Measurements from ENCODE around the gene SMG6. TPM values are rescaled to one million over a fixed set of nuclear protein-coding genes. Genes with fewer than 3 reads are reported as not detected.

Gene SMG6
- total RNA-seq, 1 experiment from 2014 or later = 33.8 TPM

GRCh38 chr17:2347805-2348685 lies 44.5 kb upstream of the SMG6 start:
- H3K27ac Mint-ChIP-seq (ENCODE audit: unreplicated experiment) = peak overlapping the region; percentile 90
- H3K27me3 Mint-ChIP-seq (ENCODE audit: insufficient read depth, unreplicated experiment) = no peaks in the 10 kb centered on the region
- peaks cover 21% of the 10 kb centered on the region for H3K4me1 Mint-ChIP-seq (ENCODE audit: low read depth, unreplicated experiment)
- TF ChIP-seq, protein P1, sequence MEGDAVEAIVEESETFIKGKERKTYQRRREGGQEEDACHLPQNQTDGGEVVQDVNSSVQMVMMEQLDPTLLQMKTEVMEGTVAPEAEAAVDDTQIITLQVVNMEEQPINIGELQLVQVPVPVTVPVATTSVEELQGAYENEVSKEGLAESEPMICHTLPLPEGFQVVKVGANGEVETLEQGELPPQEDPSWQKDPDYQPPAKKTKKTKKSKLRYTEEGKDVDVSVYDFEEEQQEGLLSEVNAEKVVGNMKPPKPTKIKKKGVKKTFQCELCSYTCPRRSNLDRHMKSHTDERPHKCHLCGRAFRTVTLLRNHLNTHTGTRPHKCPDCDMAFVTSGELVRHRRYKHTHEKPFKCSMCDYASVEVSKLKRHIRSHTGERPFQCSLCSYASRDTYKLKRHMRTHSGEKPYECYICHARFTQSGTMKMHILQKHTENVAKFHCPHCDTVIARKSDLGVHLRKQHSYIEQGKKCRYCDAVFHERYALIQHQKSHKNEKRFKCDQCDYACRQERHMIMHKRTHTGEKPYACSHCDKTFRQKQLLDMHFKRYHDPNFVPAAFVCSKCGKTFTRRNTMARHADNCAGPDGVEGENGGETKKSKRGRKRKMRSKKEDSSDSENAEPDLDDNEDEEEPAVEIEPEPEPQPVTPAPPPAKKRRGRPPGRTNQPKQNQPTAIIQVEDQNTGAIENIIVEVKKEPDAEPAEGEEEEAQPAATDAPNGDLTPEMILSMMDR (IDR thresholded peaks at IDR 0.05; ENCODE audit: insufficient read depth in 1 of 2, low read depth in 1 of 2, low read length in 1 of 2, severe bottlenecking in 1 of 2, unreplicated experiment in 1 of 2) = no peak
- no peaks in the 10 kb centered on the region for H3K9me3 Mint-ChIP-seq (ENCODE audit: unreplicated experiment)
- TSS peak; percentile 42 for BruUV-seq (replicated peaks)
- Histone ChIP-seq H3K4me1 (peaks cover 32% of the 10 kb centered on the region), H3K4me3 (ENCODE audit: low read depth, low read length) (no peak overlapping the region), H3K27me3 (replicated peaks; ENCODE audit: control insufficient read depth, insufficient read depth, low read length) (no peaks in the 10 kb centered on the region), H3K36me3 (ENCODE audit: control insufficient read depth, insufficient read depth, low read length) (peaks cover under 1% of the 10 kb centered on the region), H3K9me3 (no peaks in the 10 kb centered on the region)
- peaks cover 26% of the 10 kb centered on the region for H3K36me3 Mint-ChIP-seq (ENCODE audit: insufficient read depth, unreplicated experiment)
- peak; percentile 96 to 97 for DNase-seq
- ChIA-PET POLR2A (interaction anchor here (0.6 to 1.5 kb wide), 8 partner anchors 10 to 229 kb away, joined by 3 to 29 read pairs (median 5); partner anchors contain the start of genes METTL16, SGSM2, SMG6 and SRR), CTCF (interaction anchor here (0.6 to 1.5 kb wide), 7 partner anchors 11 to 68 kb away, joined by 3 to 20 read pairs (median 4); partner anchors contain the start of genes SGSM2, SMG6, SRR and TSR1)
- H3K4me3 Mint-ChIP-seq (ENCODE audit: unreplicated experiment) = peak overlapping the region; percentile 59
- intact Hi-C loops (cut with micrococcal nuclease; ENCODE audit: unreplicated experiment) = loop anchor here (1.0 kb wide), 1 partner anchor 10 kb away; no protein-coding TSS in a partner anchor

- Mint-ChIP-seq H3K36me3 (ENCODE audit: insufficient read depth, unreplicated experiment) (peaks cover 34% of the 10 kb centered on the region), H3K4me3 (ENCODE audit: unreplicated experiment) (no peak overlapping the region), H3K27ac (ENCODE audit: unreplicated experiment) (peak overlapping the region; percentile 63), H3K9me3 (ENCODE audit: unreplicated experiment) (no peaks in the 10 kb centered on the region), H3K4me1 (ENCODE audit: low read depth, unreplicated experiment) (peaks cover 21% of the 10 kb centered on the region), H3K27me3 (ENCODE audit: insufficient read depth, unreplicated experiment) (no peaks in the 10 kb centered on the region)
- ChIA-PET CTCF (interaction anchor here (0.6 to 1.6 kb wide), 3 partner anchors 9 to 1013 kb away, joined by 5 read pairs; no protein-coding TSS in a partner anchor), POLR2A (interaction anchor here (0.6 to 1.7 kb wide), 4 partner anchors 10 to 431 kb away, joined by 4 to 11 read pairs (median 8); partner anchors contain the start of genes SMG6, SRR and TSR1)
- Histone ChIP-seq H3K36me3 (ENCODE audit: control insufficient read depth, insufficient read depth, low read length) (peaks cover 1% of the 10 kb centered on the region; the same call in 1 of the 2 replicates), H3K27me3 (replicated peaks; ENCODE audit: control insufficient read depth, insufficient read depth, low read length) (no peaks in the 10 kb centered on the region), H3K4me3 (ENCODE audit: low read depth, low read length) (no peak overlapping the region), H3K9me3 (no peaks in the 10 kb centered on the region), H3K4me1 (peaks cover 29% of the 10 kb centered on the region)
- BruUV-seq (replicated peaks) = no TSS peak
- intact Hi-C loops (cut with micrococcal nuclease; ENCODE audit: unreplicated experiment) = no loop called here
- TF ChIP-seq, protein P1 (IDR thresholded peaks at IDR 0.05; ENCODE audit: insufficient read depth in 1 of 2, low read depth in 1 of 2, low read length in 1 of 2, severe bottlenecking in 1 of 2, unreplicated experiment in 1 of 2) = no peak
- DNase-seq = peak in 1 of 2 experiments; percentile 65
Observed at GRCh38 chr17:2346475-2346874, 42.9 kb upstream of the SMG6 start.

GRCh38 chr17:2344528-2344927 lies 40.9 kb upstream of the SMG6 start:
- Histone ChIP-seq H3K4me1 (peaks cover 29% of the 10 kb centered on the region), H3K36me3 (ENCODE audit: control insufficient read depth, insufficient read depth, low read length) (peaks cover 1% of the 10 kb centered on the region; the same call in 1 of the 2 replicates), H3K9me3 (no peaks in the 10 kb centered on the region), H3K4me3 (ENCODE audit: low read depth, low read length) (no peak overlapping the region), H3K27me3 (replicated peaks; ENCODE audit: control insufficient read depth, insufficient read depth, low read length) (no peaks in the 10 kb centered on the region)
- intact Hi-C loops (cut with micrococcal nuclease; ENCODE audit: unreplicated experiment) = no loop called here
- Mint-ChIP-seq H3K4me3 (ENCODE audit: unreplicated experiment) (no peak overlapping the region), H3K9me3 (ENCODE audit: unreplicated experiment) (no peaks in the 10 kb centered on the region), H3K27ac (ENCODE audit: unreplicated experiment) (no peak overlapping the region), H3K4me1 (ENCODE audit: low read depth, unreplicated experiment) (peaks cover 21% of the 10 kb centered on the region), H3K27me3 (ENCODE audit: insufficient read depth, unreplicated experiment) (no peaks in the 10 kb centered on the region), H3K36me3 (ENCODE audit: insufficient read depth, unreplicated experiment) (peaks cover 35% of the 10 kb centered on the region)
- CTCF ChIA-PET = interaction anchor here (0.7 kb wide), 1 partner anchor 37 kb away, joined by 3 read pairs; no protein-coding TSS in a partner anchor
- no peak for DNase-seq
- TF ChIP-seq, protein P1 (IDR thresholded peaks at IDR 0.05; ENCODE audit: insufficient read depth in 1 of 2, low read depth in 1 of 2, low read length in 1 of 2, severe bottlenecking in 1 of 2, unreplicated experiment in 1 of 2) = no peak
- BruUV-seq (replicated peaks) = no TSS peak
- POLR2A ChIA-PET = no interaction called here
